Measurements from ENCODE around the gene BMERB1.

The BMERB1 gene

DNA sequence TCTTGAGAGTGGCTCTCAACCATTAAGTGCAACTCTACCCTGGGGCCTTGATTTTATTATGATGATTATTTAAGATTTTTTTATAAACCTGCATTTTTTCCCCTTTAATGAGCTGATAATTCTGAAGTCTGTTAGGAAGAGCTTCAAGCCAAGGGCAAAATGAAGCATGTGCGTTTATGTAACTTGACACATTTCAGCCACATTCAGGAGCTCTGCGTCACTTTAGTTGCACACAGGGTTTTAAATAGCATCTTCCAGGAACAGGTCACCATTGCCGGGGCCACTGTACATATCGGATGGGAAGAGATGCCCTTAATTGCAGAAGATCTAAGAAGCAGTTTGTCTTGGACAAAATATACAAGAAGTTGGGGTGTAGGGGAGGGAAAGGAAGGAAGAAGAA lies 89.6 kb downstream of the BMERB1 start:
- no peak for DNase-seq (ENCODE audit: low spot score)
- CTCF ChIA-PET = no interaction called here
- POLR2A ChIA-PET (ENCODE audit: low non-redundant PET) = no interaction called here
- TF ChIP-seq, protein P1, sequence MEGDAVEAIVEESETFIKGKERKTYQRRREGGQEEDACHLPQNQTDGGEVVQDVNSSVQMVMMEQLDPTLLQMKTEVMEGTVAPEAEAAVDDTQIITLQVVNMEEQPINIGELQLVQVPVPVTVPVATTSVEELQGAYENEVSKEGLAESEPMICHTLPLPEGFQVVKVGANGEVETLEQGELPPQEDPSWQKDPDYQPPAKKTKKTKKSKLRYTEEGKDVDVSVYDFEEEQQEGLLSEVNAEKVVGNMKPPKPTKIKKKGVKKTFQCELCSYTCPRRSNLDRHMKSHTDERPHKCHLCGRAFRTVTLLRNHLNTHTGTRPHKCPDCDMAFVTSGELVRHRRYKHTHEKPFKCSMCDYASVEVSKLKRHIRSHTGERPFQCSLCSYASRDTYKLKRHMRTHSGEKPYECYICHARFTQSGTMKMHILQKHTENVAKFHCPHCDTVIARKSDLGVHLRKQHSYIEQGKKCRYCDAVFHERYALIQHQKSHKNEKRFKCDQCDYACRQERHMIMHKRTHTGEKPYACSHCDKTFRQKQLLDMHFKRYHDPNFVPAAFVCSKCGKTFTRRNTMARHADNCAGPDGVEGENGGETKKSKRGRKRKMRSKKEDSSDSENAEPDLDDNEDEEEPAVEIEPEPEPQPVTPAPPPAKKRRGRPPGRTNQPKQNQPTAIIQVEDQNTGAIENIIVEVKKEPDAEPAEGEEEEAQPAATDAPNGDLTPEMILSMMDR (conservative IDR thresholded peaks at IDR 0.05; ENCODE audit: low read depth) = no peak
- no peak overlapping the region for H3K27ac ChIP-seq

DNA sequence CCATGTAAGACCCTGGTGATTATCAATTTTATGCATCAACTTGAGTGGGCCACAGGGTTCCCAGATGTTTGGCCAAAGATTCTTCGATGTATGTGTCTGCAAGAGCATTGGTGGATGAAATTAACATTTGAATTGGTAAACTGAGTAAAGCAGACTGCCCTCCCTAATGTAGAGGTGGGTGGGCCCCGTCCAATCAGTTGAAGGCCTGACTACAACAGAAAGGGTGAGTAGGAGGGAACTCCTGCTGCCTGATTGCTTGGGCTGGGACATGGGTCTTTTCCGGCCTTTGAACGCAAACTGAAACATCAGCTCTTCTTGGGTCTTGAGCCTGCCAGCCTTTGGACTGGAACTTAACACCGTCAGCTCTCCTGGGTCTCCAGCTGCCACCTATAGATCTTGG lies 90.6 kb downstream of the BMERB1 start:
- POLR2A ChIA-PET (ENCODE audit: low non-redundant PET) = no interaction called here

DNA sequence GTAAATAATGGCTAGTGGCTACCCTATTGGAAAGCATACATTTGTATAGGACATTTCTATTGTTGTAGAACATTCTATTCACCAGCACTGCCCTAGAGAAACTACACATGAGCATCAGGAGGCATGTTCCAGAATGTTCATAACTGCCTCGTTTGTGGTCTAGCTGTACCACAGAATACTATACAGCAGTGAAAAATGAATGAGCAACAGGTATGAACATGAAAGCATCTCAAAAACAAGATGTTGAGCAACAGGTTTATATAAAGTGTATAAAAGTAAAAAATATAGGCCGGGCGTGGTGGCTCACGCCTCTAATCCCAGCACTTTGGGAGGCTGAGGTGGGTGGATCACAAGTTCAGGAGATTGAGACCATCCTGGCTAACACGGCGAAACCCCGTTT lies 91.7 kb downstream of the BMERB1 start:
- TF ChIP-seq, protein P1 (conservative IDR thresholded peaks at IDR 0.05; ENCODE audit: low read depth) = no peak
- POLR2A ChIA-PET (ENCODE audit: low non-redundant PET) = no interaction called here
- no peak overlapping the region for H3K27ac ChIP-seq
- DNase-seq (ENCODE audit: low spot score) = no peak
- CTCF ChIA-PET = no interaction called here

More for the DNA sequence above, 90.6 kb downstream of the BMERB1 start:
- no peak for DNase-seq (ENCODE audit: low spot score)
- TF ChIP-seq, protein P1 (conservative IDR thresholded peaks at IDR 0.05; ENCODE audit: low read depth) = no peak
- CTCF ChIA-PET = interaction anchor here (0.6 kb wide), 1 partner anchor 46 kb away, joined by 3 read pairs; no protein-coding TSS in a partner anchor
- no peak overlapping the region for H3K27ac ChIP-seq

DNA sequence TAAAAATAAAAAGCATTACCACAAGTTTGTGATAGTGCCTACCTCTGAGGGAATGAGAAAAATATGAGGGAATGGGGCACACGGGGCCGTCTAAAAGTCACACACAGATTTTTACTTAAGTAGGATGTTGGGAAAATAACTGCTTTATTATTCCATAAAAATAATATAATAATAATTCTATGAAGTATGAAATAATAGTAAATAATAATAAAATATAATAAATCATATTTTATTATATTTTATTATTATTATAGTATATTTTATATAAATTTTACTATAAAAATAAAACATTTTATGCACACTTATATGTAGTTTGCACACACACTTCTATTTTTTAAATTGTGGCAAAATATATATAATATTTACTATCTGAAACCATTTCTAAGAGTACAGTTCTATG lies 92.3 kb downstream of the BMERB1 start:
- TF ChIP-seq, protein P1 (conservative IDR thresholded peaks at IDR 0.05; ENCODE audit: low read depth) = no peak
- ChIA-PET CTCF (no interaction called here), POLR2A (ENCODE audit: low non-redundant PET) (no interaction called here)
- no peak for DNase-seq (ENCODE audit: low spot score)
- no peak overlapping the region for H3K27ac ChIP-seq

DNA sequence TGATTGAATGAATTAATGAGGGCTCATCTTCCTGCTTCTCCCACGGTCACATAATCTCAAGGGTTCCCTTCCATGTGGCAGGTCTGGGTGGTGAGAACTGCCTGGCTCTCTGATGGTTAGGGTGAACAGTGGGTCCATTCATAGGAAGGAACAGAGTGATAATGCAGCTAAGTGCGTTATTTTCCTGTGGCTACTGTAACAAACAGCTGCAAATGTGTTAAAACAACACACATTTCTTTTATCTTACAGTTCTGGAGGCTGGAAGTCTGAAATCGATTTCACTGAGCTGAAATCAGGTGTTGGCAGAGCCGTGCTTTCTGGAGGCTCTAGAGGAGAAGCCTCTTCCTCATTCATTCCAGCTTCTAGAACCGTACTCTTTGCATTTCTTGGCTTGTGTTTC lies 95.3 kb downstream of the BMERB1 start:
- ChIA-PET CTCF (no interaction called here), POLR2A (ENCODE audit: low non-redundant PET) (no interaction called here)
- H3K27ac ChIP-seq = no peak overlapping the region
- TF ChIP-seq, protein P1 (conservative IDR thresholded peaks at IDR 0.05; ENCODE audit: low read depth) = no peak
- DNase-seq (ENCODE audit: low spot score) = no peak

DNA sequence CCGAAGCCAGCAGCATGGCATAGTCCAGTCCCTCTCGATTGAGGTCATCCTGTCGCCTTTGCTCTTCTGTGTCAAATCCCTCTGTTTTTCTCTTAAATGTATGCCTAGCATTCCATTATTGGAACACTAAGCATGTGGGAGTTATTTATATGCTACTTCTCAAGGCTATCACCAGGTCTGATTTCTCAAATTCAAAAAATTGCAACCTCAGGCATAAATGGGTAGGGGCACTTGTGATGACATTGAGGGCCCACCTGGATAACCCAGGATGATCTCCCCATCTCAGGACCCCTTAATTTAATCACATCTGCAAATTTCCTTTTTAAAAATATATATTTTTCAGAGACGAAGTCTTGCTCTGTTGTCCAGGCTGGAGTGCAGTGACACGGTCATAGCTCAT lies 95.7 kb downstream of the BMERB1 start:
- no peak overlapping the region for H3K27ac ChIP-seq
- TF ChIP-seq, protein P1 (conservative IDR thresholded peaks at IDR 0.05; ENCODE audit: low read depth) = no peak
- CTCF ChIA-PET = no interaction called here
- POLR2A ChIA-PET (ENCODE audit: low non-redundant PET) = no interaction called here
- DNase-seq (ENCODE audit: low spot score) = no peak

DNA sequence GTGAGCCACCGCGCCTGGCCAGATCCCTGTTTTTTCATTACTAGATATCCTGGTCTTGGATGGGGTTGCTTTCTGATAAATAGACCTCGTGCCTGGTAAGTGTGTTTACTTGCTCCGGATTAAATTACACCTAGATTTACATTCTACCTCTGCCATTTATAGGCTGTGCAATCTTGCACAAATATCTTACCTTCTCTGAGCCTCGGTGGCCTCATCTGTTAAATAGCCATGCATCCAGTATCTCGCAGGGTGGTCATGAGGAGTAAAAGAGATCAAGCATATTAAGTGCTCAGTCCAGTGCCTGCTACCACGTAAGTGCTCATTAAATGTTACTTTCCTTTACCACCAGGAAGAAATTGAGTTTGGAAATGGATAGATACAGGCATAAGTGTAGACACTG lies 98.4 kb downstream of the BMERB1 start:
- DNase-seq (ENCODE audit: low spot score) = no peak
- POLR2A ChIA-PET (ENCODE audit: low non-redundant PET) = no interaction called here
- TF ChIP-seq, protein P1 (conservative IDR thresholded peaks at IDR 0.05; ENCODE audit: low read depth) = no peak
- no peak overlapping the region for H3K27ac ChIP-seq
- CTCF ChIA-PET = no interaction called here
